Uterus (tissue), 4 donors: Measurements from ENCODE around the gene C2orf81. TPM values are rescaled to one million over a fixed set of nuclear protein-coding genes. Genes with fewer than 3 reads are reported as not detected.

ENCODE experiments used
- DNase-seq, 2 donors: peaks; one replicate each; pipeline ENCODE4 v3.0.0-alpha.2; 2019 to 2020
- H3K27ac ChIP-seq, 2 donors: fragments of 200-600 bp; sonication (generic); 1 replicate in 1 of 2; 2 replicates in 1 of 2; pipeline ENCODE4 v1.5.1; 2016 to 2018
- H3K27me3 ChIP-seq, 2 donors: fragments of 200-600 bp; sonication (generic); one replicate each; pipeline ENCODE4 v1.5.1; 2018 to 2019; ENCODE audit warnings: control low read depth in 1 of 2
- H3K36me3 ChIP-seq, 2 donors: fragments of 200-600 bp; sonication (generic); one replicate each; pipeline ENCODE4 v1.5.1; 2019; ENCODE audit warnings: control low read depth in 1 of 2
- H3K4me1 ChIP-seq, 2 donors: fragments of 200-600 bp; sonication (generic); one replicate each; pipeline ENCODE4 v1.5.1; 2018 to 2019; ENCODE audit warnings: control low read depth in 1 of 2
- H3K4me3 ChIP-seq, 2 donors: fragments of 200-600 bp; sonication (generic); 1 replicate in 1 of 2; 2 replicates in 1 of 2; pipeline ENCODE4 v1.5.1; 2018 to 2019; ENCODE audit warnings: mild to moderate bottlenecking in 1 of 2
- H3K9me3 ChIP-seq, 2 donors: fragments of 200-600 bp; sonication (generic); one replicate each; pipeline ENCODE4 v1.5.1; 2019; ENCODE audit warnings: control low read depth in 1 of 2
- POLR2A ChIP-seq, 2 donors: fragments of 450-650 bp; IDR thresholded peaks; one replicate each; pipeline ENCODE4 v1.6.1; 2016; ENCODE audit warnings: antibody characterized with exemption in 2 of 2, mild to moderate bottlenecking in 1 of 2, moderate library complexity in 1 of 2
- intact Hi-C: fragments of 100-400 bp; cut with DNase I; formaldehyde crosslinking; loops from one replicate; pipeline ENCODE4 v1.15.1; 2023; ENCODE audit warnings: low total_unique reads
- total RNA-seq, 4 donors: library from RNA; depleted of rRNA in 3 of 4; stranded (reverse); fragments of >200 nt in 3 of 4; gene quantifications; one replicate each; pipeline versions ENCODE4 v1.1.0 to v1.2.4, GENCODE V29; 2014 to 2023
- TF ChIP-seq, protein P1 (sequence below), 4 experiments: fragments of 200-600 bp in 2 of 4; fragments of 450-650 bp in 2 of 4; sonication (generic) in 2 of 4; IDR thresholded peaks; one replicate each; pipeline ENCODE4 v1.5.1; 2016 to 2019; ENCODE audit warnings: antibody characterized with exemption in 4 of 4, mild to moderate bottlenecking in 2 of 4, moderate library complexity in 1 of 4
- donor health status: DM: yes; HTN: yes; CAD: no.

Gene C2orf81
- total RNA-seq, 4 donors from 2014 or later = 2.1 to 5.7 (median 2.9) TPM; not detected in 1

DNA sequence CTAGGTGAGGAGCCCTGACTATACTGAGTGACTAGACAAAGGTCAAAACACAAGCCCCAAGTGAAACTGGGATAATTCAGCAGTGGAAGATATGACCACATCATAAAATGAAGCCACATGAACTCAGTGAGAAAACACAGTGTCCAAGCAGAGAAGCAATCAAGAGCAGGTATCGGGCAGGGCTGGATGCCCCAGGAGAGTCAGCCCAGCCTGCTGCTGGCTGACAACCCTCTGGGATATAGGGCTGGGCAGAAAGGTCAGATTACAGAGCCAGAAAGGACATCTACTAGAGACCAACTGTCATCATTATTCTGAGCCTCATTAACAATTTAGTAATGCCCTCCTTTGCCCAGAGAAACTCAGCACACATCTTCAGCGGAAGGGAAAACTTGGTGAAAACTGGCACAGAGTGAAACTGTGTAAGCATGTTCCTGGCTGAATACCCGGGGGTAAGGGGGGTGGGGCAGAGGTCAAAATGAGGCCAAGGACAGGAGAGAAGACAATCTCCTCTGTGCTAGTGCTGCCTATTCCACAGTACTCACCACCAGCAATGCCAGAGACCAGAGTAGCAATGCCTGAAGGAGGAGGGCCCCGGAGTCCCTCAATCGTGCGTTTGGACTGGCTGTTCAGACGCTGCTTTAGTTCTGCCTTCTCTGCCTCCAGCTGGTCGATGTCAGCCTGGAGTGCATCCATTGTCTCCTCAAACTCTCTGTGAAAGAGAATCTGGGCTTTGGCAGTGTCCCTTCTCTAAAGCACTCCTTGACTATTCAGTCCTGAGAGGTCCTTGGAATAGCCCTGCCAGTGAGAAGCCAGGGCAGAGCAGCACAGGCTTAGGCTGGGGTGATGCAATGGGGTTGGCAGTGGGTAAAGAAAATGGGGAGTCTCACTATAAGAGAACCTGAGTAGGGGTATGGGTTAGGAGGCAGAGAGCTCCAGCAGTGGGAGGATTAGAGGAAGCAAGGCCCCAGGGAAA is 56.6 kb downstream of the C2orf81 start:
- intact Hi-C loops = no loop called here
- Histone ChIP-seq H3K4me3 (no peak overlapping the region), H3K27me3 (no peaks in the 10 kb centered on the region), H3K36me3 (no peaks in the 10 kb centered on the region), H3K27ac (no peak overlapping the region), H3K4me1 (no peaks in the 10 kb centered on the region), H3K9me3 (no peaks in the 10 kb centered on the region)
- TF ChIP-seq, protein P1, sequence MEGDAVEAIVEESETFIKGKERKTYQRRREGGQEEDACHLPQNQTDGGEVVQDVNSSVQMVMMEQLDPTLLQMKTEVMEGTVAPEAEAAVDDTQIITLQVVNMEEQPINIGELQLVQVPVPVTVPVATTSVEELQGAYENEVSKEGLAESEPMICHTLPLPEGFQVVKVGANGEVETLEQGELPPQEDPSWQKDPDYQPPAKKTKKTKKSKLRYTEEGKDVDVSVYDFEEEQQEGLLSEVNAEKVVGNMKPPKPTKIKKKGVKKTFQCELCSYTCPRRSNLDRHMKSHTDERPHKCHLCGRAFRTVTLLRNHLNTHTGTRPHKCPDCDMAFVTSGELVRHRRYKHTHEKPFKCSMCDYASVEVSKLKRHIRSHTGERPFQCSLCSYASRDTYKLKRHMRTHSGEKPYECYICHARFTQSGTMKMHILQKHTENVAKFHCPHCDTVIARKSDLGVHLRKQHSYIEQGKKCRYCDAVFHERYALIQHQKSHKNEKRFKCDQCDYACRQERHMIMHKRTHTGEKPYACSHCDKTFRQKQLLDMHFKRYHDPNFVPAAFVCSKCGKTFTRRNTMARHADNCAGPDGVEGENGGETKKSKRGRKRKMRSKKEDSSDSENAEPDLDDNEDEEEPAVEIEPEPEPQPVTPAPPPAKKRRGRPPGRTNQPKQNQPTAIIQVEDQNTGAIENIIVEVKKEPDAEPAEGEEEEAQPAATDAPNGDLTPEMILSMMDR (IDR thresholded peaks at IDR 0.05) = no peak
- no peak for TF ChIP-seq POLR2A (IDR thresholded peaks at IDR 0.05)
- no peak for DNase-seq

Other genes starting within 250 kb of the C2orf81 start
- 100 to 1,000 TPM in 2 of 4 donors, 10 to 100 TPM in 2; 63.0 to 161 (median 95.3) TPM for gene MOB1A, start 242.7 kb downstream of the C2orf81 start, total RNA-seq
- gene MTHFD2, start 223.0 kb downstream of the C2orf81 start, total RNA-seq = 10 to 100 TPM; 32.0 to 55.5 (median 42.3) TPM
- 10 to 100 TPM in 1 of 4 donors, 1 to 10 TPM in 3; 2.1 to 15.1 (median 5.3) TPM for gene SLC4A5, start 78.2 kb downstream of the C2orf81 start, total RNA-seq
- gene DCTN1, start 41.3 kb downstream of the C2orf81 start, total RNA-seq = 100 to 1,000 TPM in 2 of 4 donors, 10 to 100 TPM in 2; 48.2 to 140 (median 95.0) TPM
- gene WDR54, start 111 bp upstream of the C2orf81 start, total RNA-seq = 10 to 100 TPM in 3 of 4 donors, not detected in 1; 12.3 to 19.7 (median 16.3) TPM
- 10 to 100 TPM in 2 of 4 donors, 1 to 10 TPM in 2; 9.8 to 36.3 (median 12.0) TPM for gene RTKN, start 20.3 kb upstream of the C2orf81 start, total RNA-seq
- 10 to 100 TPM; 28.5 to 63.3 (median 48.0) TPM for gene INO80B, start 33.5 kb upstream of the C2orf81 start, total RNA-seq
- gene WBP1, start 36.8 kb upstream of the C2orf81 start, total RNA-seq = 10 to 100 TPM; 25.4 to 74.2 (median 50.8) TPM
- gene MOGS, start 43.8 kb upstream of the C2orf81 start, total RNA-seq = 10 to 100 TPM; 20.2 to 56.2 (median 29.8) TPM
- gene MRPL53, start 51.1 kb upstream of the C2orf81 start, total RNA-seq = 100 to 1,000 TPM in 1 of 4 donors, 10 to 100 TPM in 2, 1 to 10 TPM in 1; 8.8 to 101 (median 45.8) TPM
- gene CCDC142, start 61.4 kb upstream of the C2orf81 start, total RNA-seq = 10 to 100 TPM; 10.9 to 42.8 (median 35.7) TPM
- 10 to 100 TPM in 3 of 4 donors, 1 to 10 TPM in 1; 8.5 to 29.2 (median 17.5) TPM for gene TTC31, start 61.5 kb upstream of the C2orf81 start, total RNA-seq
- gene LBX2, start 78.0 kb upstream of the C2orf81 start, total RNA-seq = 1 to 10 TPM in 1 of 4 donors, not detected in 3; 2.9 TPM
- 10 to 100 TPM in 2 of 4 donors, 1 to 10 TPM in 2; 2.9 to 11.3 (median 9.7) TPM for gene PCGF1, start 86.1 kb upstream of the C2orf81 start, total RNA-seq
- under 1 TPM in 1 of 4 donors, not detected in 3; 0.55 TPM for gene TLX2, start 92.8 kb upstream of the C2orf81 start, total RNA-seq
- gene DQX1, start 104.6 kb upstream of the C2orf81 start, total RNA-seq = not detected
- 10 to 100 TPM; 62.8 to 87.0 (median 70.7) TPM for gene AUP1, start 108.1 kb upstream of the C2orf81 start, total RNA-seq
- 10 to 100 TPM; 13.1 to 40.1 (median 33.9) TPM for gene HTRA2, start 108.3 kb upstream of the C2orf81 start, total RNA-seq
- gene LOXL3, start 132.3 kb upstream of the C2orf81 start, total RNA-seq = 10 to 100 TPM in 3 of 4 donors, 1 to 10 TPM in 1; 9.5 to 26.5 (median 17.5) TPM
- 10 to 100 TPM in 3 of 4 donors, under 1 TPM in 1; 0.29 to 85.0 (median 13.8) TPM for gene DOK1, start 133.1 kb upstream of the C2orf81 start, total RNA-seq
- gene M1AP, start 226.7 kb upstream of the C2orf81 start, total RNA-seq = under 1 TPM in 2 of 4 donors, not detected in 2; 0.49 to 0.76 TPM
- gene SEMA4F, start 232.6 kb upstream of the C2orf81 start, total RNA-seq = 10 to 100 TPM in 1 of 4 donors, 1 to 10 TPM in 3; 1.3 to 14.5 (median 4.8) TPM